ENCODE data around the gene CACNG3. TPM values are rescaled to one million over a fixed set of nuclear protein-coding genes. Genes with fewer than 3 reads are reported as not detected.

The CACNG3 gene
- total and polyA plus RNA-seq, 12 donors: 0.55 to 1.6 (median 1.2) TPM; not detected in 6

DNA sequence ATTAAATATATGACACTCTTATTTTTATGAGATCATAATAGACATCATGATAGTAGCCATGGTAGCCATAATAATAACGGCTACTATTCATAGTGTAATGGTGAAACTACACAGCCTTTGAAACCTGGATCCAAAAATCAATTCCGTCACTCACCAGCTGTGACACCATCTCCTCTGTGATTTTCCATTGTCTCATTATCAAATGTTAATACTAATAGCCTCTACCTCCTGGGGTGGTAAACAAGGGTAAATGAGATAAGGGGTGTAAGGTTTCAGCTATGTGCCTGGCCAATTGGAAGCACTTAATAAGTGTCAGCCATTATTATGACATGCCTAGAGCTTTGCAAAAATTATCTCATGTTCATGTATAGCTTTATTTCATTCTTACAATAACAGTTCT is 88.6 kb downstream of the CACNG3 start:
- intact Hi-C loops (cut with DNase I): no loop called here
- Histone ChIP-seq H3K4me3 (no peak overlapping the region), H3K36me3 (replicated peaks in 1 of 2) (no peaks in the 10 kb centered on the region), H3K4me1 (replicated peaks in 1 of 2) (no peaks in the 10 kb centered on the region), H3K27ac (no peak overlapping the region), H3K27me3 (no peaks in the 10 kb centered on the region), H3K9me3 (replicated peaks in 1 of 3) (no peaks in the 10 kb centered on the region)
- DNase-seq: no peak
- TF ChIP-seq, protein P1, sequence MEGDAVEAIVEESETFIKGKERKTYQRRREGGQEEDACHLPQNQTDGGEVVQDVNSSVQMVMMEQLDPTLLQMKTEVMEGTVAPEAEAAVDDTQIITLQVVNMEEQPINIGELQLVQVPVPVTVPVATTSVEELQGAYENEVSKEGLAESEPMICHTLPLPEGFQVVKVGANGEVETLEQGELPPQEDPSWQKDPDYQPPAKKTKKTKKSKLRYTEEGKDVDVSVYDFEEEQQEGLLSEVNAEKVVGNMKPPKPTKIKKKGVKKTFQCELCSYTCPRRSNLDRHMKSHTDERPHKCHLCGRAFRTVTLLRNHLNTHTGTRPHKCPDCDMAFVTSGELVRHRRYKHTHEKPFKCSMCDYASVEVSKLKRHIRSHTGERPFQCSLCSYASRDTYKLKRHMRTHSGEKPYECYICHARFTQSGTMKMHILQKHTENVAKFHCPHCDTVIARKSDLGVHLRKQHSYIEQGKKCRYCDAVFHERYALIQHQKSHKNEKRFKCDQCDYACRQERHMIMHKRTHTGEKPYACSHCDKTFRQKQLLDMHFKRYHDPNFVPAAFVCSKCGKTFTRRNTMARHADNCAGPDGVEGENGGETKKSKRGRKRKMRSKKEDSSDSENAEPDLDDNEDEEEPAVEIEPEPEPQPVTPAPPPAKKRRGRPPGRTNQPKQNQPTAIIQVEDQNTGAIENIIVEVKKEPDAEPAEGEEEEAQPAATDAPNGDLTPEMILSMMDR (IDR thresholded peaks at IDR 0.05): no peak
- TF ChIP-seq POLR2A (IDR thresholded peaks at IDR 0.05): no peak
- WGBS, 4 donors: 43 to 86% (median 81%) methylated on average over 2 of the region's 2 CpGs

DNA sequence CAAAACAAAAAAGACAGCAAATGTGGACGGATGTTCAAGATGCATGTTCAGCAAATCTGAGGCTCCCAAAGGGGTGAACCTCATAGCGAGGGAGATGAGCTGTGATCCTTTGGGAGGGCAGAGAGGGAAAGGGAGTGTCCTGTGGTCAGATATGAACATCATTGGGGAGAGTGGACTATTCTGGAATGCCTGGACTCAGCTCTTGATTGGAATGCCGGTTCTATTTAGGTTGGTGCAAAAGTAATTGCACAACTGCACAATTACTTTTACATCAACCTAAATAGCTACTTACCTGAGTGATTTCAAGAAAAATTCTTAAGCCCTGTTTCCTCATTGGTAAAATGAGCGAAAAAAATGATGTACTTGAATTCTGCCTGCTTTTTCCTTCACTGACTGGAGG is 89.6 kb downstream of the CACNG3 start:
- intact Hi-C loops (cut with DNase I): no loop called here
- Histone ChIP-seq H3K27me3 (no peaks in the 10 kb centered on the region), H3K36me3 (replicated peaks in 1 of 2) (no peaks in the 10 kb centered on the region), H3K4me3 (no peak overlapping the region), H3K9me3 (replicated peaks in 1 of 3) (no peaks in the 10 kb centered on the region), H3K27ac (no peak overlapping the region), H3K4me1 (replicated peaks in 1 of 2) (no peaks in the 10 kb centered on the region)
- 71 to 79% (median 73%) methylated on average over 4 of the region's 4 CpGs for WGBS, 4 donors
- TF ChIP-seq, protein P1 (IDR thresholded peaks at IDR 0.05): no peak
- no peak for TF ChIP-seq POLR2A (IDR thresholded peaks at IDR 0.05)
- no peak for DNase-seq

DNA sequence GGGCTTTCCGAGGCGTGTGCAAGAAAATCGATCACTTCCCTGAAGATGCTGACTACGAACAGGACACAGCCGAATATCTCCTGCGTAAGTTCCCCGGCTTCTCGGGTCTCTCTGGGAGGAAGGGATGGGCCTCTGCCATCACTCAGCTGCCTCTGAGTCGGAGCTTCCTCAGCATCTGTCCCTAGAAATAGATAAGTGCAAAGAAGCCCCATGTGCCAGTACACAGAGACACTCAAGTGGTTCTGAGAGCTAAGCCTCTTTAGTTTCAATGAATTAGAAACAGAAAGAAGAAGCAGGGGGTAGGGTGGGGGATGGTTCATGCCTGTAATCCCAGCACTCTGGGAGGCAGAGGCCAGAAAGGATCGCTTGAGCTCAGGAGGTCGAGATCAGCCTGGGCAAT is 90.6 kb downstream of the CACNG3 start:
- Histone ChIP-seq H3K27ac (no peak overlapping the region), H3K36me3 (replicated peaks in 1 of 2) (no peaks in the 10 kb centered on the region), H3K4me3 (no peak overlapping the region), H3K27me3 (no peaks in the 10 kb centered on the region), H3K4me1 (replicated peaks in 1 of 2) (no peaks in the 10 kb centered on the region), H3K9me3 (replicated peaks in 1 of 3) (no peaks in the 10 kb centered on the region)
- DNase-seq: no peak
- intact Hi-C loops (cut with DNase I): no loop called here
- WGBS, 4 donors: 63 to 81% (median 76%) methylated on average over 11 of the region's 11 CpGs
- no peak for TF ChIP-seq POLR2A (IDR thresholded peaks at IDR 0.05)
- TF ChIP-seq, protein P1 (IDR thresholded peaks at IDR 0.05): no peak

DNA sequence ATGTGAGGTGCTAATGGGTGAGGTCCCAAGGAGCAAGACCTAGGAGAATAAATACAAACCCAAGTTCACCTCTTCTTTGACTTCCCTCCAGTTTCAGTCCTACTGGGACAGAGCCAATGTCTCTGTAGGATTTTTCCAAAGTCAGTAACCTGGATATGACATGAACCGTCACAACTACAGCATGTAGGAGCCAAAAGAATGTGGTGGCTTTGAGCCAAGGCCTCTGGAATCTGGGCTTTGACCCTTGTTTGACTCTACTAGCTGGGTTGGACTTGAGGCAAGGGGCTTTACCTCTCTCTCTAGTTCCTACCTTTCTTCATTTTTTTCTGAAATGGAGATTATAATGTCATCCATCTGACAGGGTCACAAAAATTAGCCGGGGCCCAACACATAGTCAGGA is 91.4 kb downstream of the CACNG3 start:
- TF ChIP-seq POLR2A (IDR thresholded peaks at IDR 0.05): no peak
- TF ChIP-seq, protein P1 (IDR thresholded peaks at IDR 0.05): no peak
- DNase-seq: no peak
- no peaks in the 10 kb centered on the region for H3K4me1 ChIP-seq (replicated peaks in 1 of 2)
- no peak overlapping the region for H3K4me3 ChIP-seq
- H3K36me3 ChIP-seq (replicated peaks in 1 of 2): no peaks in the 10 kb centered on the region
- intact Hi-C loops (cut with DNase I): no loop called here
- no peak overlapping the region for H3K27ac ChIP-seq
- H3K9me3 ChIP-seq (replicated peaks in 1 of 3): no peaks in the 10 kb centered on the region
- no peaks in the 10 kb centered on the region for H3K27me3 ChIP-seq
- WGBS, 4 donors: 43 to 58% (median 48%) methylated on average over 2 of the region's 2 CpGs

All from adrenal gland (tissue), 12 donors.